RCC 7860 (cell line): ENCODE results near the gene ANTXR1.
A peak's percentile ranks its signal among the peaks of the same experiment; 100 is the strongest.

ENCODE experiments used
- DNase-seq: peaks from one replicate; pipeline ENCODE4 v3.0.0-alpha.2; 2015; ENCODE audit warnings: low spot score
- FAIRE-seq: peaks from 2 replicates; lab custom pipeline; 2012; peaks lifted over from hg19 to GRCh38; lab: Jason Lieb, UNC

ANTXR1 gene

DNA sequence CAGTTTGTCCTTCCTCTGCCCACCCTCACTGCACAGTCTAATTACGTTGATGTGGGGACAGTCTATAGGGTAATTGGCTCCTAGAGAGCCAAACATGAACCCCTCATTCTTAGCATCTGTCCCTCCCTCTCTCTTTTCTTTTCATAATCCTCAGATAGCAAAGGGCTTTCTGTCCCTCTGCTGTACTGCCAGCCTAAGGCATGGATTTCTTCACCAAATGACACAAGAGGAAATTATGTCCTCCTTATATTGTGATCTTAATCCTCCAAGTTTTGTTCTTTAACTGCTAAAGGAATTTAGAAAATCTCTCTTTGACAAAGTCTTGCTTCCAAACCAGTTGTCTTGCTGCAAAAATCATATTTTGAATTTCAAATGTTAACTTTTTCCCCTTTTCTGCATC lies 18.5 kb downstream of the ANTXR1 start:
- no peak for FAIRE-seq
- DNase-seq = no peak

DNA sequence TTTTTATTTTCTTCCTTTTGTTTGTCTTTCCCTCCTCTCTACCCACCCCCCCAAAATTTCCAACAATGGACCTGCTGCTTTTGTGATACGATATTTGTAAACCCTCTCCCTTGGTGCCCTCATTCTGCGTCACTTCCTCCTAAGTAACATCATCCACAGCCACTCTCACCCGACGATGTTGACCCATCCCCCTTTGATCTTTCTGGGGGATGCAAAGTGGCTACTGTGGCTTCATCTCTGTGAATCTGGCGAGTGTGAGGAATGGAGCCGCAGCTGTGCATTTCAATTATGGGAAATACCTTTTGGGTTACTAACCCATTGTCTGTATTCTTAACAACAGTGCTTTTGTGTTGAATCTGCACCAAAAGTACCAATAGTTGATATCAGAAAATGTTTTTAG lies 19.4 kb downstream of the ANTXR1 start:
- DNase-seq (no peak), FAIRE-seq (no peak)

DNA sequence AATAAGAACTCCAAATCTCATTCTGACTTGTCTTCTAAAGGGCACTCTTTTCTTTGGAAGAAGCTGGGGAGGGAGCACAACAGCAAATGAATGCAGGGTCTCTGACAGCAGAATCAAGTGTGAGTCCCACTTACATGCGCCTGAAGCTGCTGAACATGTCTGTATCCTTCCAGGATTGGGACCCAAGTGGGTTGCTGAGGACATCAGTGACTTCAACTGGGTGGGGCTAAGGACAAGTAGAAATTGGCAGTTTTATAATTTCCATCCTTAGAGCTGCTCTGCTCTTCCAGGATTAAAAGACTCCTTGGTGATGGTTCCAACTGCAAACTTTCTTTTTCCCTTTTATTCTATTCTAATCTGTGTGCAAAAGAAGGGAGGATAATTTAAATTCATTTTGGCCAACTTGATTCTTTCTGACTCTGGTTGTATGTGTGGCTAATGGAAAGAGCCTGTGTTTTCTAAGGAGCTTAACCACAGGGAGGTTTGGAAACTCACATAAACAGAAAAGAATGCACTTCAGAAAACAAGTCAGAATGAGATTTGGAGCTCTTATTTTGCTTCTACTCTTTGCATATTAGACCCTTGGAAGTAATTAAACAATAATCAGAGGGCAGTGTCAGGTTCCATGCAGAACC lies 20.6 kb downstream of the ANTXR1 start:
- DNase-seq = no peak
- FAIRE-seq = no peak

DNA sequence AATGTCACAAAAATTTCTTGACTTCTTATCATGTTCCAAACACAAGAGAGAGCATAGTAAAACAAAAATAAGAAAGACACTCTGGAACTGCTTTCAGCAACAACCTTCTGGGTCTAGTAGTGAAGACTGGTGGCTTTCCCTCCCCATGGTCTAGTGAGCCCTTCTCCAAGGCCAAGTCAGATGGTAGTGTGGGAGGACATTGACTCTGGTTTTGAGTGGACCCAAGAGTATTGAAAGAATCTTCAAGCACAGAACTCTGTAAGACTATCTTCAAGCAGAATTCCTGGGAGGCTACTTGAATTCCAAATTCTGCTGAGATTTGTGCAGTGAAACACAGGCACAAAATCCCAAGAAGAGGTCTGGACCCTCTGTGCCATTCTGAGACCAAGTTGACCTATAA lies 21.1 kb downstream of the ANTXR1 start:
- DNase-seq (no peak), FAIRE-seq (no peak)

DNA sequence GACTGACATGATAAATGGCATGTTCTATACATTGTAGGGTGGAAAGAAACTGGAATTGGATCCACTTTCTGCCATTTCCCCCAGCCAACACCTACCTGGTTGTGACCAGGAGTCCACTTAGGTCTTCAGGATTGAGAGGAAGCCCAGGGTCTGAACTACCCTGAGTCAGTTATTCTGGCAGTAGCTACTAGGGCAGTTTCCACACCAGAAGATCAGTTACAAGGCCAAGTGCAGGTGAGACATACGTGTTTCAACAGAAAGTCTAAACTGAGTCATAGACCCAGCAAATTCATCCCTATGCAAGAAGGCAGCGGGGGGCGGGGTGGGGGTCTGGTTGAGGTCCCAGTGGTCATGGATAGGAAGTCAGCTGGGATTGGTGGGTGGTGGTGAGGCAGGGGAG lies 21.9 kb downstream of the ANTXR1 start:
- no peak for DNase-seq
- FAIRE-seq = no peak

DNA sequence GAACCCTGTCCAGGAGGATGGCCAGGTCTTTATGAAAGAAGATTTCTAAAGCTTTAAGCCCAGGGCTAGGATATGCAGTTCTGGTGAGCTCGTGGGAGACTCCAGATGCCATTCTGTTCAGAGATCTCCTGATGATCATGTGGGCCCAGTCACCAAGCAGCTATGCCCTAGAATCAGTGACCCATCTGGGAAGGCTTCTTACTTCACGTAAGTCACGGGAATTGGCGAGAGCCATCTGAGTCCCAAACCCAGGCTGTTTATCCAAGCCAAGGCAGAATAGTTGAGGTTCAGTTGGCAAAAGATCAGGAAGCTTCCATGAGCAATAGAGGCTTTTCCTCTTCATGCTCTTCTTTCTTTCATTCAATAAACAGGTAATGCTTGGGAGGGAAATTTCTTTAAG lies 23.9 kb downstream of the ANTXR1 start:
- FAIRE-seq (no peak), DNase-seq (no peak)

DNA sequence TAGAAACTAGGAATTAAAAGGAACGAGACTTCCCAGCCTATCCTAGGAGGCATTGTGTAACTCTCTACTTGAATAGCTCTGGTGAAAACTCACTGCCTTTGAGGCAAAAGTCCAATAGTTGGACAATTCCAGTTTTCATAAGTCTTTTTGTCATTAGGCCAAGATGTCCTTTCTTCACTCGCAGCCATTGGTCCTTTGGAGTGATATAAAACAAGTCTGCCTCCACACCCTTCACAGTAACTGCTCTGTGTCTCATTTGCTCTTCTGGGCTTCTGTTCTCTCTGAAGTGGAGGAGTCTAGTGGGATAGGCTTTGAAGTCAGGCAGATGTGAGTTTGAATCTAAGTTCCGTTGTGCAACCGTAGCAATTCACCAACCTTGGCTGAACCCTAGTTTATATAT lies 28.2 kb downstream of the ANTXR1 start:
- DNase-seq = no peak

DNA sequence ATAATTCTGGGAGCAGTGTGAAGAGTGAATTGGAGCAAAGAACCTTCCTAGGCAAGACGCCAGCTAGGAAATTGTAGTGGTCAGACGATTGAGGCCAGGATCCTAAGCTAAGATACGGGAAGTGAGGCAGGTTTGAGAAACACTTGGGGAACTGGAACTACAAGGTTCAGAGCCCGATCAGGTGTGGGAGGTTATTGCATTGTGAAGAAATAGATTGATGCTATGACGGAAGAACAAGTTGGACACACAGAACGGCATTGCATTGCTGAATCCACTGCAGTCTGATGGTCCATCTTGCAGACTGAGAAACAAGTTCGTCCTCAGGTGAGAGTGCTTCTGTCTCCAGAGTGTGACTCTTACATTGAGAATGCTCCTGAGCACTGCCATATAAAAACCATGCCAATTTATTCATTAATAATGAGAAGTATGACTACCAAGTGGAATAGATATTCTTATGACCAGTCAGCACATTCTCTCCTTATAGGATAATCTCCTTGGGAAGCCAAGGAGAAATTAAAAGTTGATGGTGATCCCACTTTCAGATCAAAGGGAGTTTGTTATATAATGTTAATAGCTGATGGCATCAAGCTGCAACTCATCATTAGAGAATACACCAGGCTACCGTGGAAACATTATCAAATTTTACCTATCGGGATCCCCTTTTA lies 30.9 kb downstream of the ANTXR1 start:
- no peak for FAIRE-seq
- no peak for DNase-seq

More for the DNA sequence above, 28.2 kb downstream of the ANTXR1 start:
- FAIRE-seq = no peak

DNA sequence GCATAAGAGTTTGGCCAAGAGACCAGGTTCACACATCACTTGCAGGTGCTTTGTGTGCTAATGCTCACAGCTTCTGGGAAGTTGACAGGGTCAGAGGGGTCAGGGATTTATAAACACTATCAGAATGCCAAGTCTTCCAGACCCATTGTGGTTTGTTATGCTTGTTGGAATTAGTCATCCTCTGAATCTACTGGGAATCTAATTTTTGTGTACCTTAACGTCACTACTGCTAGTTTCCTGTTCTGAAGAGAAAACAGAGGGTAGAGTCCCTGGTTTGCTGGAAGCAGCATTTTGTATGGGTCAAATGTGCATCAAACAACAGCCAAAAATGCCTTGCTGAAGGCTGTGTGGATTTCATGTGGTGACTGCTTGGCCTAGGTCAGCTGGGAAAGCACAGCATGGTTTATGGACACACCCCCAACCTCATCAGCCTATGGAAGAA lies 33.3 kb downstream of the ANTXR1 start:
- FAIRE-seq (no peak), DNase-seq (peak; percentile 42)

DNA sequence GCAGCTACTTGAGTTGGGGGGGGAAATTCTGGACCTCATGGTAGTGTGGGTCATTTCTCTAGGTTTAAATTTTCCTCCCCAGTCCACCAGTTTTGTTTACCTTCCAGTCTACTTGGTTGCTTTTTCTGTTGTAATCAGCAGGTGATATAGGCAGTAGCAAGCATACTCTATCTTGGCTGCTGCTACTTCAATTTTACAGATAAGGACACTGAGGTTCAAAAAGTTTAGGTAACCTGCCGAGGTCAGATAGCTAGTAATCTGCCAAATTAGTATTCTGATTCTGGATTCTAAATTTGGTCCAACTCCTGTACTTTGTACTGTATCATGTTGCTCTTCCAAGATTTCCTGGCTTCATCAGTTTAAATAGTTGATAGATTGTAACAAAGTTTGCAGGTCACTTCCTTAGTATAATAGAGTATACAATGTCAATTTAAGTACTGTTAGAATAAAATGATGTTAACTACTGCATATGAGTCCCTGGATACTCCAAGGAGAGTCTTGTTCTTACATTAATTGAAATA lies 34.7 kb downstream of the ANTXR1 start:
- no peak for DNase-seq
- FAIRE-seq = no peak

DNA sequence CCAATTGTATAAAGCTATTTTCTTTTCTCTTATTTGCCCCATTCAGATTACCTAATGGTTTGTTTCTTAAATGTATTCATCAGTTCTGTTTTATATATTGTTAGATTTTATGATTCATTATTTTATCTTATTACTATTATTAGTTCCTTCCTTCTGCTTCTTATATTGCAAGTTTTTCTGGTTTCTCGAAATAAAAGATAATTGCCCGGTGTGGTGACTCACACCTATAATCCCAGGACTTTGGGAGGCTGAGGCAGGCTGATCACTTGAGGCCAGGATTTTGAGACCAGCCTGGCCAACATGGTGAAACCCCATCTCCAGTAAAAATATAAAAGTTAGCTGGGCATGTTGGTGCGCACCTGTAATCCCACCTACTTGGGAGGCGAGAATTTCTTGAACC lies 37.8 kb downstream of the ANTXR1 start:
- FAIRE-seq (no peak), DNase-seq (no peak)

DNA sequence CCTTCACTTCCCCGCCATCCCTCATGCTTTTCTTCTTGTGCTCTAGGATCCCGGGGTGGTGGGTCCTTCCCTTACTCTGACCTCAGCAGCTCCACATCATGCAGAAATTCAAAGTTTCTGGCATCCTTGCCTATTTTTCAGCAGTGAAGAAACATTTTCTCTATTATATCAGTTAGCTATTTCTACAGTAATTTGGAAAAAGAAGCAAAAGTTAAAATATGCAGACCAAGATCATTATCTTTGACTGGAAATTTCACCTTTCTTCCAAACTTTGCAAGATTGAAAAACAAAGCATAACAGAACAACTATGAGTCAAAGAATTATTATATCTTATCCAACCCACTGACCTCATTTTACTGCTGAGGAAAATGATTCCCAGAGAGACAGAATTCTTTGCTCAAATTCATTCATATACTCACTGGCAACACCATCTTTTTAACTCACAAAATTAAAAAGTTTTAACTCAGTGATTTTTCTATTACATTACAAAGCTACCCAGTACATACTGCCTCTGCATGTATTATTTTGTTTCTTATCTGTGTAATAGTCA lies 40.5 kb downstream of the ANTXR1 start:
- FAIRE-seq = no peak
- DNase-seq = no peak

DNA sequence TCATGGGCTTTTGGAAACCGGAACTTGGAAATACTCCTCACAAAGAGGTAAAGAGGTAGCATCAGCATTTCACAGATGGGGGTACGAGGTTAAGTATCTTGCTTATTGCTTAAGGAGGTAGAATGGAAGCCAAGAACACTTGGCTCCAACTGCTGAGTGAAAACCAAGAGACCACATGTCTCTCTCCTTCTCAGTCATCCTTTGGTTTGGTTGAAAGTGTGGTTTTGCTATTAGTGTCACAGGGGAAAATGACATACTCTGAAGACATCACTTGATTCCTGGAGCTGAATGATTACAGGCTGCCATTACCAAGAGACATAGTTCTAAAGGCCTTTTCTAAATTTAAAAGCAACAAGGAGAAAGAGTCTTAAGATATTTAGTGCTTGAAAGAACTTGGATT lies 41.5 kb downstream of the ANTXR1 start:
- DNase-seq (no peak), FAIRE-seq (no peak)

DNA sequence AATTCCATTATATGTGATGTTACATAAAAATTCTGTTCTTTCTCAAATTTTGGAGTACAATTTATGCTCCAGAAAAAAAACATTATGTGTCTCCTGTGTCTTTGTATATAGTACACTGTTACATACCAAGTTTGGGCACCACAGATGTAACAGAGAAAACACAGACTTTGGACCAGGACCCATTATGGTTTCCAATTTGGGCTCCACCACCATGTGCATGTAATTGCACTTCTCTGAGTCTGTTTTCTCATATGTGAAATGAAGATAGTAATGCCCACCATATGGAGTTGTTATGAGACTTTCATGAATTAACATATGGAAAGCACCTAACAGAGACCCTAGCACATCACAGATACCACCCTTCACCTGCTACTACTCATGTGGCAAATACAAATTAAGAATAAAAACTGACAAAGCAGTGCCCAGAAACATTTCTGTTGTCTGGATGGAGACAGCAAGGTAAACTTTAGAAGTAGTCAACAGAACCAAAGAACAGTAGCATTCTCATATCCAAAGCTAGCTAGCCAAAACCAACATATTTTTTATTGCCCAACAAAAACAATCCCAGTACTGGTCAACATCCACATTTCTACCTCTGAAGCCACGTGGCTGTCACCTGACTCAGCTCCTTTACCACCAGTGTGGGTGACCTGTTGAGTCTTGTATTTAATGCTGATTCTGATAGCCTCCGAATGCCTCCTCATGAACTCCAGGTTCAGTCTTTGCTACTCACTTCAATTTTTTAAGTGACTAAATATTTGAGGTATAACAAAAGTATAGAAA lies 42.9 kb downstream of the ANTXR1 start:
- DNase-seq = no peak
- FAIRE-seq = no peak

DNA sequence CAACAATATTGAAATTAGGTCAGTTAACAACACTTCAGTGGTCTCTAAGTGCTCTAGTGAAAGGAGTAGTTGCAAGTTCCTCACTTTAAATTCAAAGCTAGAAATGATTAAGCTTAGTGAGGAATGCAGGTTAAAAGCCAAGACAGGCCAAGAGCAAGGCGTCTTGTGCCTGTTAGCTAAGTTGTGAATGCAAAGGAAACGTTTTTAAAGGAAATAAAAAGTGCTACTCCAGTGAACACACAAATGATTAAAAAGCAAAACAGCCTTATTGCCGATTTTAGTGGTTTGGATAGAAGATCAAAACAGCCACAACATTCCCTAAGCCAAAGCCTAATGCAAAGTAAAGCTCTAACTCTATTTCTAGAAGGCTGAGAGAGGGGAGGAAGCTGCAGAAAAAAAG lies 44.7 kb downstream of the ANTXR1 start:
- FAIRE-seq = no peak
- no peak for DNase-seq

DNA sequence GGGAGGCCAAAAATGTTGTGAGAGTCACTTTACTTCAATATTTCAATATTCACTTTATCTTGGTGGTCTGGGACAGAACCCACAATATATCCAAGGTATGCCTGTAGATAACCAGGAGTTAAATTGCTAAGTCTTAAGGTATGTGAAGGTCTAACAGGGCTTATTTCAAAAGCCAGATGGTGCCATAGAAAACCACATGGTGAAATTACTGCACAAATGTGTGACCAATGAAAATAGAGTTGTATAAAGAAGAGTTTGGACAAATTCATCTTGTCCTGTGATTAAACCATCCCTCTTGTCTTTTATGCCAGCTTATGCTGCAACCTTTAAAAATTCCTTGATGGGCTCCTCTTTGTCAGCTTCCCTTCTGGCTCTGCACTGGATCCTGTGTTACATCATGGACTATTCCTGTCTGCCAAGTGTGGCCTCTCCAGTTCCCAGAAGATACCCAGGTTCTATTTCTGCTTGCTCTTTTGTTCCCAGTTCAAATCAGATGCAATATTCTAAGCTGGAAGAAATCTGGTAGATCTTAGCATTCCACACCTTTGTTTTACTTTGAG lies 46.8 kb downstream of the ANTXR1 start:
- DNase-seq (no peak), FAIRE-seq (no peak)

DNA sequence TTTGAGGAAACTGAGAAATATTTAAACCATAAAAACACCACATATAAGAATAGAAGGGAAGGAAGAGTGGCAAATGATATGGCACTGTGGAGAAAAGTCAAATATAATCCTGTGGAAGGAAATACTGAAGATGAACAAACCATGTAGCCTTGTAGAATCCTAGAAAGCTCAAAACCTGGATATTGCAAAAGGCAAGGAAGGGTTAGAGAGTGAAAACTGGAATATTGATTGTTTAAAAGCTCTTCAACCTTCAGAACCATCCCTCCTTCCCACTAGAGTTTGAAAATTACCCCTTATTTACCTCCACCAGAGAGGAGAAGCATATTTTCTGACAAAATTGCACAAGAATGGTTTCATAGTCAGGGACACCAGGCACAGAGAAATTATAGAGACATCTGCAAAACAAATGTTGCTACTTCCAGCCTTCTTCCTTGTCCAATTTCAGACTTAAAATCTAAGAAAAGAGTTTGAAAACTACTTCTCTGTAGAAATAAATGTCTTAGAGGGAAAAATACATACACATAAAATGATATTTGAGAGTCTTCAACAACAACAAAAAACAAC lies 48.0 kb downstream of the ANTXR1 start:
- FAIRE-seq (no peak), DNase-seq (no peak)

DNA sequence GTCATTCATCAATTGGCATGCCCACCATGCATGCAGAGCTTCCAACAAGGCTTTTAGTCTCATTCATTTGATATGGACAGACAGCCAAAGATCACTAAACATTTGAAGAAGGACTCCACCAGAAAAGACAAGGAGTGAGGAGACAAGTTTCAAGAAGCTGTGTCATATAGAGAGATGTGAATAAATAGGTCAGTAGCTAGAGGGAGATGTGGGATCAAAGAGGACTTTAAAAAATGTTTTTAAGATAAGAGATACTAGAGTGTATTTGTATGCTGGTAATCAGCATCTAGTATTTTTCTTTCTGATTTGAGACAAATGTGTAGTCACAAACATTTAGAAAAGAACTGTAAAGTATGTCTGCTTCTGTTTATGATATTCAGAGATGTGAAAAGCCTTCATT lies 48.5 kb downstream of the ANTXR1 start:
- DNase-seq (no peak), FAIRE-seq (no peak)

DNA sequence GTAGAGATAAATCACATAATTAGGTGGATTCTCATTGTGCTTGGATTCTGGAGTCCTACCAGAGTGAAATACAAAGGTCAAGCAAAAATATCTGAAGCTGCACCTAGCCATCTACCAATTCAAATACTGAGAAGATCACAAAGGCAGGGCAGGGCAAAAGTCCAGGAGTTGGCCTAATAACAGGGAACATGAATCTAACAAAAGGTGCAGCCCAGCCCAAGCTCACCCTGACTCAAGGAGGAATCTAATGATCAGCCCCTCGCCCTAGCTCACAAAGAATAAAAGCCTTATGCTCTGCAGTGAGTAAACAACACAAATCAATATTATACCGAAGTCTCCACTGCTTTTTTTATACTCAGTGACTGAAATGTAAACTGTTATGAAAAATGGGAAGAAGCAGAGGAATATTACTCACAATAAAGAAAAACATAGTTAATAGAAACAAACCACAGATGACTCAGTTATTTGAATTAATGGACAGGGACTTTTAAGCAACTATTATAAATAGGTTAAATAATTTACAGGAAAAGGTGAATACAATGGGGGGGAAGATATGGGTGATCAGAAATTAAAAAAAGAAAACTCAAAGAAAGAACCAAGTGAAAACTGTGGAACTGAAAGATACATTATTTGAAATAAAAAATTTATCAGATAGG lies 49.5 kb downstream of the ANTXR1 start:
- no peak for DNase-seq
- no peak for FAIRE-seq

DNA sequence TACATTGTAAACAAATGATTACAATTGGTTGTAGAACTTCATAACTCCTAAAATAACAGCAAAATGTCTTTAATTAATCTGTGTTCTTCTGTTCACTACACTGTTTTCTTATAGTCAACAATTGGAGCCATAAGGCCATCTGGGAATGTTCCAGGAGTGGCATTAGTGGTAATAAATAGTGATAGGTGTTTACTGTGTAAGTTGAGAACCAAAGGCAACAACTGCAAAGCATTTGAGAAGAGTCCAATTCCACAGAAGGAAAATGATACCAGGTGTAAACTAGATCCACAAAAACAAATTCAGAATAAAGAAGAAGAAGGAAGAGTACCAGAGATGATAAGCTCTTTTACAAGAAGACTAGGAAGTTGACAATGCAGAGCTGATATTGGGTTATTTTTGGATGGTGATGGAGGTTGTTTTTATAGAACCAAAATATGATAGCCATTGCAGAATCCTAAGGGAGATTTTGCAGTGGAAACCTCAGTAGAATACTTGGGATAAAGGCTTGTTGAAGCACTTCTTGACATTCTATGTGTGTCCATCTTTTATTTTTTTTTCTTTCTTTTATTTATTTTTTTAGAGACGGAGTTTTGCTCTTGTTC lies 52.9 kb downstream of the ANTXR1 start:
- no peak for FAIRE-seq

More for the DNA sequence above, 52.9 kb downstream of the ANTXR1 start:
- no peak for DNase-seq
